NCI-H2171 treated with DMSO at 0.1 percent for 48 hours (cell line): ENCODE results near the gene LINGO3.
"Not testable (repeated sequence)": the region's sequence is repeated elsewhere in the genome, so short reads cannot be mapped to it uniquely, and the experiment has no call there.

Experiments used
- DNase-seq: peaks from one replicate; lab custom pipeline; 2025; lab: John Stamatoyannopoulos, UW

LINGO3 gene, protein sequence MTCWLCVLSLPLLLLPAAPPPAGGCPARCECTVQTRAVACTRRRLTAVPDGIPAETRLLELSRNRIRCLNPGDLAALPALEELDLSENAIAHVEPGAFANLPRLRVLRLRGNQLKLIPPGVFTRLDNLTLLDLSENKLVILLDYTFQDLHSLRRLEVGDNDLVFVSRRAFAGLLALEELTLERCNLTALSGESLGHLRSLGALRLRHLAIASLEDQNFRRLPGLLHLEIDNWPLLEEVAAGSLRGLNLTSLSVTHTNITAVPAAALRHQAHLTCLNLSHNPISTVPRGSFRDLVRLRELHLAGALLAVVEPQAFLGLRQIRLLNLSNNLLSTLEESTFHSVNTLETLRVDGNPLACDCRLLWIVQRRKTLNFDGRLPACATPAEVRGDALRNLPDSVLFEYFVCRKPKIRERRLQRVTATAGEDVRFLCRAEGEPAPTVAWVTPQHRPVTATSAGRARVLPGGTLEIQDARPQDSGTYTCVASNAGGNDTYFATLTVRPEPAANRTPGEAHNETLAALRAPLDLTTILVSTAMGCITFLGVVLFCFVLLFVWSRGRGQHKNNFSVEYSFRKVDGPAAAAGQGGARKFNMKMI

GRCh38 chr19:2308114-2308556, at the start of gene LINGO3:
Gene LINGO3 (minus strand): TSS chr19:2308154. CDS start chr19:2291776, 16,378 bp downstream.
- peak; percentile 34 for DNase-seq

DNA sequence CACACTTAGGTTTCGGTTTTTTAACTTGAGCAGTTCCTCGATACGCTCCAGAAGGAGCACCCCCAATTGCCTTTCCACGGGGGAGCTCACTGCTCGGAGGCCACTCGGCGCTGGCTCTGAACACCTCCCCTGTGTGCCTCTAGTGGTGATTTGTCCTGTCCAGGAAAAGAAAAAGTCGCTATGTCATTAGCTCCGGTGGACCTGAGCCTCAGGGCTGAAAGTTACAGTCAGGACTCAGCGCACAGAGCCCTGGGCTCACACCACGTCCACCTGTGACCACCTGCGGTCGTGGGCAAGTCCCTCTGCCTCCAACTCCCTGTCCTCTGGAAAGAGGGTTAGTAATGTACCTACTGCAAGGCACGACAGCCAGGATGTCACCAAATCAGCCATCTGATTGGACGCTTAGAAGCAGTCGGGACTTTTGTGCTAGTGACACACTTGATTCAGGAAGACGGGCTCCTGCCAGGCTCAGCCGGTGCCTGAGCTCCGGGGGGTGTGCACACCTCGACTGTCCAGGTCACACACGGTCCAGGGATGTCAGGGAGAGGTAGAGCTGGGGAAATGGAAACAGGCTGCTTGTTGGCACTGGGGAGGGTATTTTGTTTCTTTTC, 48.2 kb upstream of the LINGO3 start:
- DNase-seq = no peak

- DNase-seq = no peak
Measured at GRCh38 chr19:2355168-2356035, 47.4 kb upstream of the LINGO3 start.

DNA sequence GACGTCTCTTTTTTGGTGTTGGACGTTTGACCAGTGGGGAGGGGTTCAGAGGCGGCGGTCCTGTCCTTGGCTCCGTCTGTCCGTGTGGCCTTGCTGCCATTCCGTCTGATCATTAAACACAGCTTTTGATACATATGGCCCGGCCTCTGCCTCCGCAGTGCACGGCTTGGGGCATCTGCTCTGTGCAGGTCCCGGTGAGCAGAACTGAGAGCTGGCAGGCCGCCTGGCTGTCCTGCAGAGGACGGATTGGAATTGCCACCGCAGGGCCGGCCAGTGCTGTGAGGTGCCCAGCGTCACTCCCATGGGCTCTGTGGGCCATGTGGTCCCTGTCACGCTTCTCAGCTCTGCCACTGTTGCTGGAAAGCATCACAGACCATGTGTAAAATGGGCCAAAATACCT, 46.7 kb upstream of the LINGO3 start:
- DNase-seq = no peak

DNA sequence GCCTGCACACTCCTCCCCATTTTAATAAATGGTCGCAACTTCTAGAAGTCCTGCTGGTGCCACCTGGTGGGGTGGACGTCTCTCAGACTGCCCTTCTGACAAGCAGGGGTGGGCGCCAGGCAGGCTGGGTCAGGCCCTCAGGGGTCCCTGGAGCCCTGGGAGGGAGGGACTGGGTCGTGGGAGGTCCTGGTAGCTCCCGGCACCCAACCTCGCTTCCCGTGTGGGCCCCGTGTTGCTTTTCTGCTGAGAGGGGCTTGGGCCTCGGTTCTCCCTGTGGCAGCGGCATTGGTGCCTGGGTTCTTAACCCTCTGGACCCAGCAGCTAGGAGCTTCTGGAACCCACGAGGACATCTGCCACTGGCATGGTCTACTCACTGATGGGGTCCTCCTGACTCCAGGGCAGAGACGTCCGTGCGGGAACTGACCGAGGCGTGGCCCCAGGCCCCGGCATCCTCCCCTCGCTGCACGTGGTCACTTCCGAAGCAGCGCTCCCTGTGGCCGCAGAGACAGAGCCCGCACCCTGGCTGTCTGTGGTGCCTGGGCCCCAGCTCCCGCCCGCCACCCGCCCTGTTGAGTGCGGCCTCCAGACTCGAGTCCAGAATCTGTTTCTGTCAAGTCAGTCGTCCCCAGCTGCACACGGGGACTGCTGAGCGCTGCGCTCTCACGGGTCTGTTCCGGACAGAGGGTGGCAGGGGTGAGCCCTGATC, 46.1 kb upstream of the LINGO3 start:
- no peak for DNase-seq

DNA sequence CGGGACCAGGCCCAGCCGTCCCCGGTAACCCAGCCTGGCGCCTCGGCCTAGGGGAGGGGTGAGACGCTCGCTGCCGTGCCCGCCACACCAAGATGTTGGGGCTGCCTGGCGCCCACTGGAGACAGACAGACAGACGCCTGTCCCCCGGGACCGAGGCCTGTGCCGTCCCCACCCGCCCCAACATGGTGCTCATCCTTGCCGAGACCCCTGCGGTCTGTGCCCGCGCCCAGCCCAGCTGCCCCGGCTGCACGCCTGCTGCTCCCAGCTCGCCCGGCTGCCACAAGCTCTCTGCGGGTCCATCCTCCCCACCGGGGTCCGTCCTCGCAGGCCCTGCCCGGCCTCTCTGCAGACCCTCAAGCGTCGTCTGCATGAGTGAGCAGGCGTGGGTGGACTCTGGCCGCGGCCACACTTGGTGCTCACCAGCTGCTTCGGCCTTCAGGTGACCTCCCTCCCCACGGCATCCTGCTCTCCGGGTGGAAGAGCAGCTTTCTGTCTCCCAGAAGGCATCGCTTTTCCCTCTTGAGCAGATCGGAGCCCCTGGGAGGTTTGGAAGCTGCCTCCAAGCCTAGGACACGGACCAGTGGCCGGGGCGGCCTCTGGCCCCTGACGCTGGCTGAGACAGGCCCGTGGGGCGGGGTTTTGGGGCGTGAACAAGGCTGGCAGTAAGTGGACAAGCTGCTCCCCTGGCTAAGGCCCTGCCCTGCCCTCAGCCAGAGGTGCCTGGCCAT, 45.4 kb upstream of the LINGO3 start:
- DNase-seq = no peak

DNA sequence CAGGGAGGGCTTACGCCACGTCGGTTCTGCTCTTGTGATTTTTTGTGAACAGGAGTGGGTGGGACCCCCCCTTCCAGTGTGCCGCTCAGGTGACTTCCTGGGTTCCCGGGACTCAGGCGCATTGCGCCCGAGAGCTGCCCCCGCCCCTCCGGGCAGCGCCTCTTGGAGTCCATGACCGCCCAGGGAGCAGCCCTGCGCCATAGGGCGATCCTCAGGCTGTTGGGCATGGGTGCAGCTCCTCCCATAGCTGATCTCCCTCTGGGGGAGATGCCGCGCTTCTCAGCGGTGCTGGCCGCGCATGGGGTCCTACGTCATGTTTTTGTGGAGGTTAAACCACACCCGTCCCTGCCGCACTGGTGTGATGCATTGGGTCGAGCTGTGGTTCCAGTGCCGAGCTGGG, 44.2 kb upstream of the LINGO3 start:
- DNase-seq = no peak

DNA sequence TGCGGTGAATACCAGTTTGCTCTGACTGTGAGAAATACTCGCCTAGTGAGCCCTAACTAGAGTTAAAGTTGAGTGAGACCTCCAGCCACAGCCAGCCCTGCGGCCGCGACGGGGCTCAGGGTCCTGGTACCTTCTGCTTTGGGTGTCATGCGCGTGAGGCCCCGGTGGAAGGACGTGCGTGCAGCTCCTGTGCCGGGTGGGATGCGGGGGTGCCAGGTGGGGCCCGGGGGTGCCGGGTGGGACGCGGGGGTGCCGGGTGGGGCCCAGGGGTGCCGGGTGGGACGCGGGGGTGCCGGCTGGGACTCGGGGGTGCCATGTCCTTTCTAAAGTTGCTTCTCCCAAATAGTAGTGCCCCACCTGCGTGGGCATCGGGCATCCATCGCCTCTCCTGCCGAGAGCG, 43.6 kb upstream of the LINGO3 start:
- DNase-seq = no peak

DNA sequence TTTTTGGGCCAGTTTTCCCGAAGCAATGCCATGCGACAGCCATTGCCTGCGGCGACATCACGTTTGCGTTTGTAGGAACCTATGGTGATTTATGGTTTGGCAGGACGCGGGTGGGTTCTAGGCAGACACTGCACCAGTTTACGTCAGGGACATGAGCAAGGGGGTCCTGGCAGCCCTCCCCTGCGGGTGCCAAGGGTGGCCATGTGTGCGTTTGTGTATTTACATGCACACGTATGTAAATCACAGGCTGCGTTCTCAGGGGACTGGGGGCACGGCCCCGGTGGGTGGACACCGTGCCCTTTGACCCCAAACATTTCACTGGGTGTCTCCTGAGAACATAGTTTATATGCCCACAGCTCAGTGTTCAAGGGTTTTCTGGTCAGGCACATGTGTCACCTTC, 42.7 kb upstream of the LINGO3 start:
- no peak for DNase-seq

GRCh38 chr19:2349818-2350217, 41.9 kb upstream of the LINGO3 start:
- DNase-seq = not testable (repeated sequence)

DNA sequence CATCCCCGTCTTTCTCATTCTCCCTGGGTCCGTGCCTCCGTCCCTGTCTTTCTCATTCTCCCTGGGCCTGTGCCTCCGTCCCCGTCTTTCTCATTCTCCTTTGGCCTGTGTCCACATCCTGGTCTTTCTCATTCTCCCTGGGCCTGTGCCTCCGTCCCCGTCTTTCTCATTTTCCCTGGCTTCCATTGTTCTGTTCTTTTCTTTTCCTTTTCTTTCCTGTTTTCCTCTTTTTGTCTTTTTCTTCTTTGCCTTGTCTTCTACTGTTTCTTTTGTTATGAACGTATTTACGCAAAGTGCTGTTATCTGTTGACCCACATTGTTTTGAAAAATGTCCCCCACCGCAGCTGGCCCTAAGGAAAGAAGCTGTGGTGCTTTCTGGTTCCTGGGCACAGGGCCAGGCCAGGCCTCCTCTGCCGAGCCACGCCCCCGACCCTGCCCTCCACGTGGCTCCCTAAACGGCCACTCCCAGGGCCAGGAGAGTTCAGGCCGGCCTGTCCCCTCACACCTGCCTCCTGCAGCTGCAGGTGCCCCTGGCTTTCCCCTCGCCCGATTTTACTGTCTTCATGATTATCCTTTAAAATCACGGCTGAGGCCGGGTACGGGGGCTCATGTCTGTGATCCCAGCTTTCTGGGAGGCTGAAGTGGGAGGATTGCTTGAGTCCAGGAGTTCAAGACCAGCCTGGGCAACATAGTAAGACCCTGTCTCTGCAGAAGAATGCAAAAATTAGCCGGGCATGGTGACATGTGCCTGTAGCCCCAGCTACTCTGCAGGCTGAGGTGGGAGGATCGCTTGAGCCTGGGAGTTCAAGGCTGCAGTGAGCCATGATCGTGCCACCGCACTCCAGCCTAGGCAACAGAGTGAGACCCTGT, 38.1 kb upstream of the LINGO3 start:
- no peak for DNase-seq

GRCh38 chr19:2345076-2345475, 37.1 kb upstream of the LINGO3 start:
- DNase-seq = no peak

- no peak for DNase-seq
Measured at GRCh38 chr19:2344381-2344870, 36.5 kb upstream of the LINGO3 start.

DNA sequence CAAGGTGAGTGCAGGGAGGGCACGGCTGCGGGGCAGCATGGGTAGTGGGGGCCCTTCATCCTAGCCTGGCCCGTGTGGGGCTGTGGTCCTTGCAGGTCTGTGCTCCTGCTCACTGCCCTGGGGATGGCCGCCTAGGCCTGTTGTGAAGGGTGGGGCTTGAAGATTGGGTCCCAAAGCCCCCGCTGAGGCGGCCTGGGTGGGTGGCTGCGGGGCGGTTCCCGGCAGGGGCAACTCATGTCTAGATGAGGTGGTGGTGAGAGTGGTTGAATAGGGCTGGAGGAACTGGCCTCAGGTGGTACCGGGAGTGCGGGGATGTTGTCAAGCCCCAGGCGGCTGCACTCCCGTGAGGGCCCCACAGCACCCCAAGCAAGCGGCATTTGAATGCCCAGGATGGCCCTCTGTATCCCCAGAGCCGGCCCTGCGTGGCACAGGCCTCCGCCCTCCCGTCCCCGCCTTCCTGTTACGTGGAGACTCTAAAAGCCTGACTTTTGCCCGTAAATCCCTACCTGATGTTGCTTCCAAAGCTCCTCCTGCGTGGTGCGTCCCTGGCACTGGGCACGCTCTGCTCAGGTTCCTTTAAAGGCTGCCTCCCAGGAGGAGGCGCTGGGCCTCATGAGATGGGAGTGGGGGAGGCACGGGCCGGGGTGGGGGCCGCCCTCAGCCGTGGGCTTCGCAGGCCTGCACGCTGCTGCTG, 35.5 kb upstream of the LINGO3 start:
- no peak for DNase-seq

GRCh38 chr19:2342656-2343288, 34.8 kb upstream of the LINGO3 start:
- no peak for DNase-seq

DNA sequence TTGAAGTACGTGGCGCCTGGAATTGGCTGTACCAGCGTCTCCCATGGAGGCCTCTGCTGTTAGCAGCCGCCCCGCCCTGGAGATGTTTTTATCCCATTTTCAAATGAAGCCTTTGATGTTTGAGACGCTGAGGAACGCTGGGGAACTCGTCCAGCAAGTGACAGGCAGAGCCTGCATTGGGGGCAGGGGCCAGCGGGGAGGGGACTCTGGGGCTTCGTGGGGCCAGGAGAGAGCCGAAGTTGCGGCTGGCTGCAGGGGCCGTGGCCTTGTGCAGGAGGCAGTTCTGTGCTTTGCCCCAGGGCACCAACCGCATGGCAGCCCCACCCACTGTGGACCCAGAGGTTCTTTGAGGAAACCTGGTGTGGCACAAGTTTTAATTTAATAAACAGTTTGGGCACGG, 34.0 kb upstream of the LINGO3 start:
- DNase-seq = no peak

GRCh38 chr19:2341244-2341751, 33.3 kb upstream of the LINGO3 start:
- DNase-seq = no peak

DNA sequence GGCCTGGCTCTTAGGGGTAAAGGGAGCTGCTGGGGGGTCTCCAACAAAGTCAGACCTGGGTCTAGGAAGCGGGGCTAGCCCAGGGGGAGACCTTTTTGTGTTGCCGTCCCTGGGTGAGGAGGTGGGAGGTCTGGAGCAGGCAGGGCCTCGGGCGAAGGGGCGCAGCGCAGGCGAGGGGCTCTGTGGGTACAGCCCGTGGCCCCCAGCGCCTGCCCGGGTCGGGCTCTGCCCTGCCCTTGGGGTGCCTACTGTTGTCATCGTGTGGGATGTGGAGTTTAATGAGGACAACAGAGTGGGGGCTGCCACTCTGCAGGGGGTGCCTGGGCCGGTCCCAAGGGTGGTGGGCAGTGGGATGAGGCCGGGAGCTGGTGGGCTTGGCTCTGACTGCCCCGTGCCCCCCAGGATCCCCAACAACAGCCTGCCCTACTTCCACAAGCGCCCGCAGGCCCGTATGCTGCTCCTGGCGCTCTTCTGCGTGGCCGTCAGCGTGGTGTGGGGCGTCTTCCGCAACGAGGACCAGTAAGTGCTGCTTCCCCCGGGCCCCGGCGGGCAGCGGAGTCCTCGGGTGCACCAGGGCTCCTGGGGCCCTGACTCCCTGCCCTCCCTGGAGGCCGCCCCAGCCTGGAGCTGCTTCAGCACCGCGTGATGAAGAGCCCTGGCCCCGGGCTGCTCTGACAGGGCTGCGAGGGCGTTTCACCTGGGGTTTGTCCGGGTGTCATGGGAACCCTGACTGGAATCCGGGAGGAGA, 32.7 kb upstream of the LINGO3 start:
- DNase-seq = no peak
